Adipocyte (in vitro differentiated cells): ENCODE measurements around the gene ILF3.
"Not testable (repeated sequence)": the region's sequence is repeated elsewhere in the genome, so short reads cannot be mapped to it uniquely, and the experiment has no call there.

Source experiments
- DNase-seq: peaks from one replicate; pipeline ENCODE4 v3.0.0-alpha.2; 2015; ENCODE audit warnings: low read depth
- H3K27me3 ChIP-seq: replicated peaks from 2 replicates; pipeline ENCODE4 v1.7.0; 2013; ENCODE audit warnings: mild to moderate bottlenecking, low read length, moderate library complexity; ENCODE audit not compliant: control insufficient read depth, insufficient read depth
- H3K36me3 ChIP-seq: 2 replicates; pipeline ENCODE4 v1.7.0; 2013; ENCODE audit warnings: low read length, mild to moderate bottlenecking, moderate library complexity; ENCODE audit not compliant: control insufficient read depth, insufficient read depth, severe bottlenecking
- H3K4me1 ChIP-seq: 2 replicates; pipeline ENCODE4 v1.7.0; 2013; ENCODE audit warnings: mild to moderate bottlenecking, low read length, moderate library complexity; ENCODE audit not compliant: control insufficient read depth, insufficient read depth
- H3K4me3 ChIP-seq: 2 replicates; pipeline ENCODE4 v1.7.0; 2013; ENCODE audit warnings: mild to moderate bottlenecking, low read length, moderate library complexity
- H3K9ac ChIP-seq: 2 replicates; pipeline ENCODE4 v1.7.0; 2013; ENCODE audit warnings: mild to moderate bottlenecking, low read length, moderate library complexity
- H3K9me3 ChIP-seq: 2 replicates; pipeline ENCODE4 v1.7.0; 2013; ENCODE audit warnings: mild to moderate bottlenecking, low read length, moderate library complexity; ENCODE audit not compliant: control insufficient read depth

Gene ILF3

DNA sequence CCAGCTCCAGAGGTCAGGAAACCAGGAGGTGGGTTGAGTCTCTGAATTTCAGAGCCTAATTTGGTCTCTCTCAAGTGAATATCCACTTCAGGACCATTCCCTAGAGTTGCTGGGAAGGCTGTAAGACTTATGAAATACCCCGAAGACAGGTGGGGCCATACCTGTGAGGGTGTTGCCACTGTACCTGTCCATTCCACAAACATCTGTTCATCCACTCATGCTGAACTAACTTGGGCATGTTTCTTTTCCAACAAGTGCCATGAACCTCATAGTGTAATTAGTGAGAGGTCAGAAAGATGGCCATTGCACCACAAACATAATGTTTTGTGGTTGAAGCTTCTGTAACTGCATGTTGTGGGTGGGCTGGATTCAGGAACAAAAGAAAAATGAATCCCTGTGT, 7.8 kb downstream of the ILF3 start:
- Histone ChIP-seq H3K27me3 (no peaks in the 10 kb centered on the region), H3K9ac (no peak overlapping the region), H3K36me3 (peaks cover 8% of the 10 kb centered on the region), H3K9me3 (no peaks in the 10 kb centered on the region), H3K4me1 (peaks cover 12% of the 10 kb centered on the region), H3K4me3 (no peak overlapping the region)
- no peak for DNase-seq

DNA sequence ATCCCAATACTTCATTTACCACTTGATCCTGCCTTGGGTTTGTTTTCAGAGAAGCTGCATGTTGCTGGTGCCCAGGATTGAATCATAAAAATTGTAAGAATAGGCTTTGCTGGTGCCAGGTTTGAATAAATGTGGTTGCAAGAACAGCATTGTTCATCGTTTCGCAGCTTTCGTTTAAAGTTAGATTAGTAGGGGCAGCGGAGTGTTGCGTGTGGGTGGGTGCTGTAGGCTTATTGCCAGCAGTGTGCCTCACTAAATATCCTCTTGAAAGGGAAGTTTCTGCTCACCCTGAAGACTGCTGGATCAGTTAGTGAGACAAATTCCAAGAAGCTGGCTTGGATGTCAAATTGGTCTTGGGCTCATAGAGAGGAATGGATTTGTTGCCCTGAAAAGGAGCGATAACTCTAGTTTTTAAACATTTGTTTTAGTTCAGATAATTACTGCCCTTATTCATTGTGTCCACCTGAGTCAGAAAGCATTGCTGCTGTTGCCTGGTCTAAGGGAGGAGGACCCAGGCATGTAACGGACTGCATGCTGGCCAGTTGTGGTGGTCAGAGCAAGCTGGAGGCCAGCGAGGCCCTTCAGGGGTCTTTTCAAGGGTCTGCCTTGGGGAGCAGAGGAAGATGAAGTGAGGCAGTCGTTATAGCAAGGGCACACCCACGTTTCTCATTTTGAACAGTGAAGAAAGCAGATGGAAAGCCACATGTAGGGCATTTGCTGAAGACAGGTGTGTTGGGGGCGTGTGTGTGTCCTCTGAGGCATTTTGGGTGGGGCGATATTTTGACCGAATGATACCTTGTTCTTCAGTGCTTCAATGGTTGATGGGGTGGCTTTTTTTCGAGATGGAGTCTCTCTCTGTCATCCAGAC, 8.5 kb downstream of the ILF3 start:
- H3K9me3 ChIP-seq: no peaks in the 10 kb centered on the region

DNA sequence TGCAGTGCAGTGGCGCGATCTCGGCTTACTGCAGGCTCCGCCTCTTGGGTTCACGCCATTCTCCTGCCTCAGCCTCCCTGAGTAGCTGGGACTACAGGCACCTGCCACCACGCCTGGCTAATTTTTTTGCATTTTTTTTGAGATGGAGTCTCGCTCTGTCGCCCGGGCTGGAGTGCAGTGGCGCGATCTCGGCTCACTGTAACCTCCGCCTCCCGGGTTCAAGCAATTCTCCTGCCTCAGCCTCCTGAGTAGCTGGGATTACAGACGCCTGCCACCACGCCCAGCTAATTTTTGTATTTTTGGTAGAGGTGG, 9.1 kb downstream of the ILF3 start:
- H3K27me3 ChIP-seq, H3K4me3 ChIP-seq, DNase-seq, H3K9ac ChIP-seq, H3K9me3 ChIP-seq: not testable (repeated sequence)
- Histone ChIP-seq H3K36me3 (peaks cover 14% of the 10 kb centered on the region), H3K4me1 (peaks cover 19% of the 10 kb centered on the region)

More for the DNA sequence above, 8.5 kb downstream of the ILF3 start:
- Histone ChIP-seq H3K4me1 (peaks cover 14% of the 10 kb centered on the region), H3K4me3 (no peak overlapping the region), H3K9ac (no peak overlapping the region), H3K27me3 (no peaks in the 10 kb centered on the region), H3K36me3 (peaks cover 9% of the 10 kb centered on the region)
- peak; percentile 14 for DNase-seq

DNA sequence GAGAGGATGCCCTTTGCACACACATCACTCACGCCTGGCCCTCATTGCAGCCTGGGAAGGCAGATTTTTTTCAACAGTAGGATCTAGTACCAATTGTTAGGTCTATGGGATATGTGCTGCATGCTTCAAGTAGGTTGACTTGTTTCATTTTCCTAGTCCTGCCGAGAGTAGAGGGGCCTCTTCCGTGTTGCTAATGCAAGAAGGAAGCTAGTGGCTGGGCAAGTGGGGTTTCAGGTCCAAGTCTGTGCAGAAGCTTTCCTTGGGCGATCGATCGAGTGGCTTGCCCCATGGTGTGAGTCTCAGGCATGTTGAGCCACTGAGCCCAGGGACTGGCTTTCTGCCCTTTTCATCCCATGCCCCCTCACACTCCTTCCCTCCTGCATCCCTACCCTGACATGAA, 13.7 kb downstream of the ILF3 start:
- Histone ChIP-seq H3K27me3 (no peaks in the 10 kb centered on the region), H3K9ac (no peak overlapping the region), H3K36me3 (peaks cover 18% of the 10 kb centered on the region), H3K4me1 (peaks cover 23% of the 10 kb centered on the region), H3K9me3 (no peaks in the 10 kb centered on the region), H3K4me3 (no peak overlapping the region)
- DNase-seq: no peak

DNA sequence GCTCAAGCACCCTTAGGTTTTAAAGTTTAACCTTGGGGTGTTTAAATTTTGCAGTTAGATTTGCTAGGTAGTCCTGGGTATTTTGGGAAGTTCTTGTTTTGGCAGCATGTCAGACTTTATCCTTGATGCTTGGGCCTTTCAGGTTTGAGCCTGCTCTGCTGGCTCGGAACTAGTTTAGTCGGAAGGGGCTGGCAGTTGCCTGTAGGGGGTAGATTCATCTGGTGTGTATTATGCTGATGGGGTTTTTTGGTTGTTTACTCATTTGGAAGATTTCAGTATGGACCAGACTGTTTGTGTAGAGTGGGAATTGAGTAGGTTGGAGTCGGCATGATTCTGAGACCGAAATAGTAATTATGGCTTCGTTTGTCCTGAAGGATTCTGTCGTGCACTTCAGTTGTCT, 15.1 kb downstream of the ILF3 start:
- peaks cover 27% of the 10 kb centered on the region for H3K36me3 ChIP-seq
- H3K27me3 ChIP-seq: no peaks in the 10 kb centered on the region
- peaks cover 23% of the 10 kb centered on the region for H3K4me1 ChIP-seq
- no peak overlapping the region for H3K9ac ChIP-seq
- no peak for DNase-seq
- H3K9me3 ChIP-seq: no peaks in the 10 kb centered on the region
- H3K4me3 ChIP-seq: no peak overlapping the region

DNA sequence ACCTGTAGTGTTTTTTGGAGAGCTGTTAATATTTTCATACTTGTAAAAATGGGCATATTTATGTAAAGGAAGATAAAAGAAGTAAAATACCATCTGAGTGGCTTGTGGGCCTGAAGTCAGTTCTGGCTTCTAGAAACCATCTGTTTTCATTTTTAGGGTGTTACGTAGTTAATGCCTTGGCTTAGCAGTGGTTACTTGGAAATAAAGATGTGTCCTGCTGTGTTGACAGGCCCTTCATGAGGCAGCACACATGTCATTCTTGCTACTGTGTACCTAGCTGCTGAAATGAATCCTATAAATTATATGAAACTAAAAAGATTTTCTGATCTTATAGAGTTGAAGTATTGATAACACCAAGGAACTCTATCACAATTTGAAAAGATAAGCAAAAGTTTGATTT, 16.0 kb downstream of the ILF3 start:
- peaks cover 23% of the 10 kb centered on the region for H3K4me1 ChIP-seq
- H3K9me3 ChIP-seq: no peaks in the 10 kb centered on the region
- no peak overlapping the region for H3K9ac ChIP-seq
- peaks cover 27% of the 10 kb centered on the region for H3K36me3 ChIP-seq
- DNase-seq: no peak
- H3K27me3 ChIP-seq: no peaks in the 10 kb centered on the region
- no peak overlapping the region for H3K4me3 ChIP-seq

DNA sequence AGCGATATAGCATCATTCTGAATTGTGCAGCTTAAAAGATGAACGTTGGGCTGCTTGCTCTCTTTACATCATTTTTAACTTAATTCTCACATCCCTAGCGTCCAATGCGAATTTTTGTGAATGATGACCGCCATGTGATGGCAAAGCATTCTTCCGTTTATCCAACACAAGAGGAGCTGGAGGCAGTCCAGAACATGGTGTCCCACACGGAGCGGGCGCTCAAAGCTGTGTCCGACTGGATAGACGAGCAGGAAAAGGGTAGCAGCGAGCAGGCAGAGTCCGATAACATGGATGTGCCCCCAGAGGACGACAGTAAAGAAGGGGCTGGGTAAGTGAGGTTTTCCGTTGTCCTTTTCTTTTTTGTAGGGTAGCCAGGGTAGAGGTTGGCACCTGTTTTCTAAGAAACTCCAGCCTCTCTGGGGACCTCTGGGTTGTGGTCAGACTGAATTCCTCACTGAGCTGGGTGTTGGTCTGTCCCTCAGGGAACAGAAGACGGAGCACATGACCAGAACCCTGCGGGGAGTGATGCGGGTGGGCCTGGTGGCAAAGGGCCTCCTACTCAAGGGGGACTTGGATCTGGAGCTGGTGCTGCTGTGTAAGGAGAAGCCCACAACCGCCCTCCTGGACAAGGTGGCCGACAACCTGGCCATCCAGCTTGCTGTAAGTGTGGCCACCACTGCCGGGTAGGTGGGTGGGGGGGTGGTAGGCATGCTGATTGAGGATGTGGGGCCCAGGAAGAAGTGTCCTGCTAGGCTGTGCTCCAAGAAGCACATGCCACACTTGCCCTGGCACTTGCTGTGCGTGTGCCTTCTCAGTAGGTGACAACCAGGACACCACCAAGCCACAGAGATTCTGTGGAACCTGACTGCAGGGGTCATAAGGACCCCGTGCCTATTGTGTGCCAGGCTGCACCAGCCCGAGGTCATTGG, 17.0 kb downstream of the ILF3 start:
- Histone ChIP-seq H3K9ac (no peak overlapping the region), H3K9me3 (no peaks in the 10 kb centered on the region), H3K4me1 (peaks cover 23% of the 10 kb centered on the region), H3K36me3 (peaks cover 33% of the 10 kb centered on the region), H3K4me3 (no peak overlapping the region), H3K27me3 (no peaks in the 10 kb centered on the region)
- DNase-seq: no peak

DNA sequence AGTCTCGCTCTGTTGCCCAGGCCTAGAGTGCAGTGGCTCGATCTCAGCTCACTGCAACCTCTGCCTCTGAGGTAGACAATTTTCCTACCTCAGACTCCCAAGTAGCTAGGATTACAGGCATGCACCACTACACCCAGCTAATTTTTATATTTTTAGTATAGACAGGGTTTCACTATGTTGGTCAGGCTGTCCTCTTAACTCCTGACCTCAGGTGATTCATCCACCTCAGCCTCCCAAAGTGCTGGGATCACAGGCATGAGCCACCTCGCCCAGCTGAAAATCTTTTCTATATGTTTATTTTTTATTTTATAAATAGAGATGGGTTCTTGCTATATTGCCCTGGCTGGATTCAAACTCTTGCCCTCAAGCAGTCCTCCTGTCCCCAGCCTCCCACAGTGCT, 17.8 kb downstream of the ILF3 start:
- H3K27me3 ChIP-seq, H3K4me3 ChIP-seq, H3K9me3 ChIP-seq, DNase-seq, H3K9ac ChIP-seq: not testable (repeated sequence)
- Histone ChIP-seq H3K36me3 (peaks cover 37% of the 10 kb centered on the region), H3K4me1 (peaks cover 23% of the 10 kb centered on the region)

DNA sequence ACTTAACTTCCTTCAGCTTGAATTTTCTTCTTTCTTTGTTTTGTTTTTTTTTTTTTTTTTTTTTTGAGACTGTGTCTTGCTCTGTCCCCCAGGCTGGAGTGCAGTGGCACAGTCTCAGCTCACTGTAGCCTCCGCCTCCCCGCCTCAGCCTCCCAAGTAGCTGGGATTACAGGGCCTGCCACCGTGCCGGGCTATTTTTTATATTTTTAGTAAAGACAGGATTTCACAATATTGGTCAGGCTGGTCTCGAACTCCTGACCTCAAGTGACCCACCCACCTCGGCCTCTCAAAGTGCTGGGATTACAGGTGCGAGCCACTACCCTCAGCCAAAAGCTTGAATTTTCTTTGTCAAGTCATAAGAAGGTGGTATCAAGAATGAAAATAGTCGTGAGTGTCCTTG, 21.1 kb downstream of the ILF3 start:
- not testable (repeated sequence) for H3K9me3 ChIP-seq, DNase-seq, H3K27me3 ChIP-seq, H3K9ac ChIP-seq, H3K4me3 ChIP-seq
- H3K36me3 ChIP-seq: peaks cover 61% of the 10 kb centered on the region
- peaks cover 15% of the 10 kb centered on the region for H3K4me1 ChIP-seq

DNA sequence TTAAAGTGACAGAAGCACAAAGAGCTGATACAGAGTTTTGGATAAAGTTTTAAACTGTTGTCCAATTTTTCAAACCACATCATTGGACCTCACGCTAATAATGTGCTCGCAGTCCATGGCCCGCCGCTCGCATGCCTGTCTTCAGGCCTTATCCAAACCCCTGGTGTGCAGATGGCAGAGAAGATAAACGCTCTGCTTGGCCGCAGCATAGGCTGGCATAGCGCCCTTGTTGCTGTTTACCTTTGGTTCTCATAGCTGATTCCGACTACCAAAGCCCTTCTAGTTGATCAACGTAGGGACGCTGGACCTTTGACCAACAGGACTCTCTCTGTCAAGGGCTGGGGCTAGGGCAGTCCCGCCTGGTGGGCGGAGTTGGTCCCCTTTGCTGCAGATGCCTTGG, 23.6 kb downstream of the ILF3 start:
- peaks cover 3% of the 10 kb centered on the region for H3K4me1 ChIP-seq
- no peak overlapping the region for H3K4me3 ChIP-seq
- H3K27me3 ChIP-seq: no peaks in the 10 kb centered on the region
- no peak overlapping the region for H3K9ac ChIP-seq
- H3K9me3 ChIP-seq: no peaks in the 10 kb centered on the region
- peaks cover 76% of the 10 kb centered on the region for H3K36me3 ChIP-seq
- no peak for DNase-seq

DNA sequence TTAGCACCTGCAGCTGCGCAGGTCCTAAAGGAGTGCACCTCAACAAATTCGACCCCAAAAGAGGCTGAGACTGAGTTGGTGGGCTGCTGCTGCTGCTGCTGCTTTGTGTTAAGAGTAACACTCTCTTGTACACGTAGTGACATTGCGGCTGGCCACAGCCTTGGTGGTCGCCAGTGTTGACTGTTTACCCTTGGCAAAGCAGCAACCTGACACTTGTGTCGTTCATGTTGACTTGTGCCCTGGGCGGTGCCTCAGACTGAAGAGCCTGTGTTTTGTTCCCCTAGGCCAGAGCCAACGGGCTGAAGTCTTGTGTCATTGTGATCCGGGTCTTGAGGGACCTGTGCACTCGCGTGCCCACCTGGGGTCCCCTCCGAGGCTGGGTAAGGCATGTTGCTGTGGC, 24.7 kb downstream of the ILF3 start:
- Histone ChIP-seq H3K27me3 (no peaks in the 10 kb centered on the region), H3K9ac (no peak overlapping the region), H3K4me3 (no peak overlapping the region), H3K9me3 (no peaks in the 10 kb centered on the region), H3K36me3 (peaks cover 79% of the 10 kb centered on the region), H3K4me1 (no peaks in the 10 kb centered on the region)
- DNase-seq: no peak
